Immature natural killer cell (primary cell): Measurements from ENCODE around the gene SLC30A10. TPM values are rescaled to one million over a fixed set of nuclear protein-coding genes. Genes with fewer than 3 reads are reported as not detected.
"Not testable (repeated sequence)": the region's sequence is repeated elsewhere in the genome, so short reads cannot be mapped to it uniquely, and the experiment has no call there.

Experiments used
- DNase-seq, 3 donors: peaks; one replicate each; pipeline ENCODE4 v3.0.0; 2022; ENCODE audit warnings: mixed read lengths in 1 of 3
- H3K27ac Mint-ChIP-seq, 6 donors: one replicate each; pipeline ENCODE4 v1.8.0; 2020; ENCODE audit warnings: mixed read lengths in 6 of 6, mild to moderate bottlenecking in 5 of 6, inconsistent platforms in 4 of 6, moderate library complexity in 3 of 6
- H3K27me3 Mint-ChIP-seq, 3 donors: one replicate each; pipeline ENCODE4 v1.8.0; 2020 to 2021; ENCODE audit warnings: low read depth in 3 of 3, mild to moderate bottlenecking in 3 of 3, mixed read lengths in 3 of 3, moderate library complexity in 3 of 3, inconsistent platforms in 1 of 3
- H3K36me3 Mint-ChIP-seq, 3 donors: one replicate each; pipeline ENCODE4 v1.8.0; 2020; ENCODE audit warnings: mixed read lengths in 3 of 3, inconsistent platforms in 2 of 3, mild to moderate bottlenecking in 2 of 3
- H3K4me1 Mint-ChIP-seq, 2 donors: one replicate each; pipeline ENCODE4 v1.8.0; 2020; ENCODE audit warnings: inconsistent platforms in 2 of 2, mild to moderate bottlenecking in 2 of 2, mixed read lengths in 2 of 2, moderate library complexity in 1 of 2
- H3K4me3 Mint-ChIP-seq, 5 donors: one replicate each; pipeline ENCODE4 v1.8.0; 2020; ENCODE audit warnings: mild to moderate bottlenecking in 5 of 5, mixed read lengths in 5 of 5, inconsistent platforms in 3 of 5, moderate library complexity in 3 of 5
- H3K9me3 Mint-ChIP-seq, 6 donors: one replicate each; pipeline ENCODE4 v1.8.0; 2020; ENCODE audit warnings: mild to moderate bottlenecking in 6 of 6, mixed read lengths in 6 of 6, inconsistent platforms in 4 of 6, moderate library complexity in 3 of 6
- polyA plus RNA-seq, 3 donors: library from polyadenylated mRNA; unstranded; fragments of 300-500 nt; fragmentation: Illumina TruSeq; gene quantifications; one replicate each; pipeline ENCODE4 v1.2.3, GENCODE V29; 2021

Gene SLC30A10
- polyA plus RNA-seq, 3 donors from 2014 or later: not detected

DNA sequence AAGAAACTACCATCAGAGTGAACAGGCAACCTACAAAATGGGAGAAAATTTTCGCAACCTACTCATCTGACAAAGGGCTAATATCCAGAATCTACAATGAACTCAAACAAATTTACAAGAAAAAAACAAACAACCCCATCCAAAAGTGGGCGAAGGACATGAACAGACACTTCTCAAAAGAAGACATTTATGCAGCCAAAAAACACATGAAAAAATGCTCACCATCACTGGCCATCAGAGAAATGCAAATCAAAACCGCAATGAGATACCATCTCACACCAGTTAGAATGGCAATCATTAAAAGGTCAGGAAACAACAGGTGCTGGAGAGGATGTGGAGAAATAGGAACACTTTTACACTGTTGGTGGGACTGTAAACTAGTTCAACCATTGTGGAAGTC lies 59.7 kb downstream of the SLC30A10 start:
- not testable (repeated sequence) for DNase-seq, H3K27me3 Mint-ChIP-seq, H3K27ac Mint-ChIP-seq, H3K4me1 Mint-ChIP-seq, H3K9me3 Mint-ChIP-seq, H3K4me3 Mint-ChIP-seq, H3K36me3 Mint-ChIP-seq

Other genes starting within 250 kb of the SLC30A10 start
- 10 to 100 TPM; 36.1 to 51.8 (median 39.6) TPM for gene EPRS1, start 117.9 kb upstream of the SLC30A10 start, polyA plus RNA-seq
- gene BPNT1, start 161.2 kb upstream of the SLC30A10 start, polyA plus RNA-seq: 10 to 100 TPM; 13.9 to 19.0 (median 15.3) TPM
- 10 to 100 TPM; 44.9 to 76.8 (median 57.3) TPM for gene IARS2, start 165.6 kb upstream of the SLC30A10 start, polyA plus RNA-seq